Cardiac septum (tissue), 1 donor: ENCODE data around the gene AFAP1. TPM values are rescaled to one million over a fixed set of nuclear protein-coding genes. Genes with fewer than 3 reads are reported as not detected.
A peak's percentile ranks its signal among the peaks of the same experiment; 100 is the strongest.
"Not testable (repeated sequence)": the region's sequence is repeated elsewhere in the genome, so short reads cannot be mapped to it uniquely, and the experiment has no call there.

ENCODE experiments used
- DNase-seq: peaks from one replicate; pipeline ENCODE4 v3.0.0-alpha.2; 2020; ENCODE audit warnings: low spot score
- intact Hi-C: fragments of 100-400 bp; cut with DNase I; formaldehyde crosslinking; loops from one replicate; pipeline ENCODE4 v1.14.0; 2022
- total RNA-seq: library from RNA; stranded (reverse); fragmentation: NEBNext Ultra II Directional; extraction: Animal tissue kit (Norgen Biotek cat#: 25700); gene quantifications from one replicate; pipeline ENCODE4 v1.2.1, GENCODE V29; 2021
- donor health status: DM: no; HTN: no; CAD: no.

Gene AFAP1
- total RNA-seq, 1 donor from 2014 or later = 8.7 TPM

DNA sequence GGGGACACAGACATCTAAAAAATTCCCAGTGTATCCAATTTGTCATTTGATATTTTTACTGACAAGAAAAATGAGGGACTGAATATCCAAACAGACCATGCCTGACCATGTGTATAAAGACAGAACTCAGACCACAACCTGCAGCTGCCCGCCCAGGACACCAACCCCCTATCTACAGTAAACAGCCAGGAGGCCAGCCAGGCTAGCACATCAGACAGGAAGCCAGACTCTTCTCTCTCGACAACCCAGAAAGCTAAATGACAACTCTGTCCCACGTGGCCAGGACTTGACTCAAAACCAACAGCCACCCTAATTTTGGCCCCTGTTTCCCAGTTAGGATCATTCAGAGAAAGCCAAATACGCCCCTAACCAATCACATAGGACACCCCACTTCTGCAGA is 15.1 kb downstream of the AFAP1 start:
- intact Hi-C loops = no loop called here
- DNase-seq = no peak

DNA sequence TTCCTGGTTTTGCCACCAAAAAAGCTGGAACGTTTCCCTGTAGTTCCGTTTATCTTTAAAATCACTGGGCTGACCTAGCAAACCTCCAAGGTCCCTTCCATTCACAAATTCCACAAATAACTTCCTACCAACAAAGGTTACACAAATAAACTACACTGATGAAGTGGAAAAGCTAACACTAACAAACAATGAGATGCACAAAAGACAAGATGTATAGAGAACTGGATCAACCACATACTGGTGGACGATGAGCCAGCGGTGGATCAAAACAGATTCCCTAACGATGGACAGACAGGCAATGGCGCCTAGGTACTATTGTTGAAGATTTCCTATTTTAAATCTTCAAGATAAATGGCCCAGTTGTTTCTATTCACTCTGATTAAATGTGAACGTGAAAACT is 15.5 kb downstream of the AFAP1 start:
- intact Hi-C loops = no loop called here
- no peak for DNase-seq

DNA sequence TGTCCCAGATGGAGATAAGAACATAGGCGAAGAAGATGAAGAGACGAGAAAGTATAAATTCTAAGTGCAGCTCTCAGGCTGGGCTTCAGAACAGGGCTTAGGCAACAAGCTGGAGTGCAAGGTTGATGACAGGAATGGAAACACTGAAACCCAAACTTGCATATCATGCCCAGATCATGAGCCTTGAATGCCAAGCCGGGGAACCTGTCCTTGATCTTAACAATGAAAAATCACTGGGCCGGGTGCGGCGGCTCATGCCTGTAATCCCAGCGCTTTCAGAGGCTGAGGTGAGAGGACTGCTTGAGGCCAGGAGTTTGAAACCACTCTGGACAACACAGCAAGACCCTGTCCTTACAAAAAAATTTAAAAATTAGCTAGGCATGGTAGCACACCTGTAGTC is 17.2 kb downstream of the AFAP1 start:
- intact Hi-C loops = no loop called here
- no peak for DNase-seq

DNA sequence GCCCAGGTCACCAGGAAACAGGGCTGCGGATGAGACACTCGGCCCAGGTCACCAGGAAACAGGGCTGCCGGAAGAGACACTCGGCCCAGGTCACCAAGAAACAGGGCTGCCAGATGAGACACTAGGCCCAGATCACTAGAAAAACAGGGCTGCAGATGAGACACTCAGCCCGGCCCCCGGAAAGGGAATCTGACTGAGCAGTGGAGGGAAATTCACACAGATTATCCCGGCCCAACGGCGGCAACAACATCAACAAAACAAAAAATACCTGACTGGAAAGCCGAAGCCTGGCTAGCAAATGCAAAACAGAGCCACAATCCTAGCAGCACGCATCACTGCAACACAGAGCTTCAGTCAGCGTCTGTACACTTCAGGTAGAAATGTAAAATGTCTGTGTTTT is 20.7 kb downstream of the AFAP1 start:
- DNase-seq = no peak
- intact Hi-C loops = no loop called here

DNA sequence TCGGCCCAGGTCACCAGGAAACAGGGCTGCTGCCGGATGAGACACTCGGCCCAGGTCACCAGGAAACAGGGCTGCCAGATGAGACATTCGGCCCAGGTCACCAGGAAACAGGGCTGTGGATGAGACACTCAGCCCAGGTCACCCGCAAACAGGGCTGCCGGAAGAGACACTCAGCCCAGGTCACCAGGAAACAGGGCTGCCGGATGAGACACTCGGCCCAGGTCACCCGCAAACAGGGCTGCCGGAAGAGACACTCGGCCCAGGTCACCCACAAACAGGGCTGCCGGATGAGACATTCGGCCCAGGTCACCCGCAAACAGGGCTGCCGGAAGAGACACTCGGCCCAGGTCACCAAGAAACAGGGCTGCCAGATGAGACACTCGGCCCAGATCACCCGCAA is 21.5 kb downstream of the AFAP1 start:
- intact Hi-C loops, DNase-seq: not testable (repeated sequence)

DNA sequence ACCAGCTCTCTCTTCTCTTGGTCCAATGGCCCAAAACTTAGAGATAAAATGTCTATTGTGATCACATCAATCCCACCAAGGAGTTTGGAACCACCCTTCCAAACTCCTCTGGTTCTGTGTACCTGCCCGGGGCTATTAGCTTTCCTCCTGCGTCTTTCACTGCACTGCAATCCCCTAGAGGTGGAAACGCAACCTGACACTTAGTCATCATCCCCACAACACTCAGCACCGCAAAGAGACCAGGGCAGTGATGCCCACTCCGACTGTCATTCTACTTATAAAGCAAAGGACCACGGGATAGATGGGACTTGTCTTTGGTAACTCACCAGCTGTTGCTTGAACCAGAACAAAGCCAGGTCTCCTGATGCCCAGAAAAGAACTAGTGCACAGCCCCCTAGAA is 22.0 kb downstream of the AFAP1 start:
- intact Hi-C loops = no loop called here
- DNase-seq = no peak

DNA sequence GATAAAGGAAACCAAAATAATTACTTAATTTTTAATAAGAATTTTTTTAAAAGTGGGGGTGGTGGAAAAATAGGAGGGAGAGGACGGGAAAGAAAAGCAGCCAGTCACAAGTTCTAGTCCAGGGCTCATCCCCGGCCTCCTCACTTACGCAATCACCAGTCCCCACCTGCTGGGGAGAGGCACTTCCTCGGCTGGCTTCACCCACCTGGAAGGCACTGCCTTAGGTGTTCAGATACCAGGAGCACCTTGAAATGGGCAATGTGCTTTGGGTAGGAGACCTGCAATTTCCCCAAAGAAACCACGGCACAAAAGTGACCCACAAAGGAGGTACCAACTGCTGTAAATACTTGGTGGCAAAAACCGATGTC is 23.8 kb downstream of the AFAP1 start:
- intact Hi-C loops = no loop called here
- DNase-seq = no peak

DNA sequence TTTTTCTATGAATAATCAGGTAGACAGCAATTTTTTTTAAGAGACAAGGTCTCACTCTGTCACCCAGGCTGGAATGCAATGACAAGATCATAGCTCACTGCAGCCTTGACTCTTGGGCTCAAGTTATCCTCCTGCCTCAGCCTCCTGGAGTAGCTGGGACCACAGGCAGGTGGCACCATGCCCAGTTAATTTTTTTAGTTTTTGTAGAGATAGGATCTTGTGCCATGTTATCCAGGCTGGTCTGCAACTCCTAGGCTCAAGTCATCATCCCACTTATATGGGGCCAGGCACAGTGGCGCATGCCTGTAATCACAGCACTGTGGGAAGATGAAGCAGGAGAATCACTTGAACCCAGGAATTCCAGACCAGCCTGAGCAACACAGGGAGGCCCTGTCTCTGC is 26.8 kb downstream of the AFAP1 start:
- intact Hi-C loops = no loop called here

DNA sequence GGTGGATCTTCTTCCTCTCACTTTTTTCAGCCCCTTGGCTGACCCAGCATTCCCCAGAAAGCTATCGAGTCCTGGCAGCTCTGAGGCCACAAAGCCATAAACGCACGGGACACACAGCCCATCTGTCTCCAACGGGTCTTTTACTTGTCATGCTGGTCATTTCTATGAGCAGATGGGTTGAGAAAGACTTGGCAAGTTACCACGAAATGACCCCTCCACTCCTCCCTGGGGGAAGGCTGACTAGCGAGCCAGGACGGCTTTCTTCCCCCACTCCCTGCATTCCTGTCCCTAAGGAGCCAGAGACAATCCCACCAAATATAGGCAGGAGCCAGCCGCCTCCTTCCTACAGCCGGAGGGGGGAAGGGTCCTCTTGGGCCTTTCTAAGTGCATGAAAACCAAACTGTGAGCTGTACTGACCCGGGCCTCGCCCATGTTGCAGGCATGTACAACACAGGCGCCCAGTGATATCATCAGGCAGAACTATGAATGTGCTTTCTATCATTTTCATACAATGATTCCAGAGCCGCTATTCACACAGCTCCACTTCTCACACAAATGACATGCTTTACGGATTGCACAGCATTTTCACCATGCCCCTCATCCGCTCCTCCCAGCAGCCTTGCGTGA is 28.6 kb downstream of the AFAP1 start:
- no peak for DNase-seq
- intact Hi-C loops = no loop called here

More for the DNA sequence above, 26.8 kb downstream of the AFAP1 start:
- DNase-seq = no peak

DNA sequence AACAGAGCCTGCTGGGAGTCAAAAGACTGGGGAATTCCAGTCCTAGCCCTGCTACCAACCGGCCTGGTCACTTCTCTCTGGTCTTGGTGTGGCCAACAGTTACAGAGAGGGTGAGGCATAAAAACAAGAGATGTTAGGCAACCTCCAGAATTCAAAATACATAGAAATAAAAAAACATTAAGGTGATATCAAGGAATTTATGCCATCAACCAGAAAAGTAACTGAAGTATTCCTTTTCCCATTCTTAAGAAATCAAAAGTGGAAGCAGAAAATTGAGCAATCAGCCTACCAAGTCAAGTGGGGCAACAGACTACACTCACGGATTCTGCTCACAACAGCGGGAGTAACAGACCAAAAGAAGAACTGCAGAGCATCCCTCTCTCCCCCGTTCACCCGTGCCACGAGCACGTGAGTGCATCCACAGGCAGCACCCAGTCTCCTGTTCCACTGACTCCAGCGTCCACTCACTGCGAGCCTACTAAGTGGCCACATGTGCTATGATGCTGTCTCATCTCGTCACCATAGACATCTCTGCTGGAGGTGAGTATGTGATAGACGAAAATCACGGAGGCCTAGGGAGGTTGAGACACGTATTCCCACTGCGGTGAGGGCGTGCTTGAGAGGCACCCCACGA is 29.3 kb downstream of the AFAP1 start:
- no peak for DNase-seq
- intact Hi-C loops = no loop called here

DNA sequence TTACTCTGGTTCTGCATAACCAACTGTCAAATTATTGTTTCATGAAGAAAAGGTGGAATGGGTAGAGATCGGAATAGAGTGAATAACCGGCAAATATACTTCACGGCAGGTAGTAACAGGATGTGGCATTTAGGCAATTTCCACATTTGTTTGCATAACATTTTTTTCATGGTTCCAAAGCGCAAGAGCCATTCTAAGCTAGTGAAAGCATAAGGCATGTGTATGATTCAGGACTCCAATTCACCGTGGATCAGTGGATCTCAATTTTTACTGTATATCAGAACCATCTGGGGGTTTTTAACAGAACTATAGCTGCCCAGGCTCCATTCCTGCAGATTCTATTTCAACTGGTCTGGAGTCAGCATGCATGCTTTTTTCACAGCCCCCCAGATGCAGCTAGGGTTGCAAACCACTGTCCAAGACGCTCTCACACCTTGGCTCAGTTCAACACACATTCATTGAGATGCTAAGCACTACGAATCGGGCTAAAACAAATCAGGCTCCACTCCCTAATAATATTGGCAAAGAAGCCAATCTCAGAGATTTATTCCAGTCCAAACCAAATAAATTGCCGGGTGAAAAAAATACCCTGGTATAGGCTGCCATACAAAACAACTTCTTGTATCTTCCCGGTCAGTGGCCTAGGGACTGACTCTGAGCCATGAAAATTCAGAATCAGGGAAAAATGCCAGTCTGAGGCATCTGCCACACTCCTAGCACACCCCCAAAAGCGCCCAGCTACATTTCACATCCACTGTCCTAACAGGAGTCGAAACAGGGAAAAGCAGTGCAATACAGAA is 30.0 kb downstream of the AFAP1 start:
- DNase-seq = no peak
- intact Hi-C loops = no loop called here

DNA sequence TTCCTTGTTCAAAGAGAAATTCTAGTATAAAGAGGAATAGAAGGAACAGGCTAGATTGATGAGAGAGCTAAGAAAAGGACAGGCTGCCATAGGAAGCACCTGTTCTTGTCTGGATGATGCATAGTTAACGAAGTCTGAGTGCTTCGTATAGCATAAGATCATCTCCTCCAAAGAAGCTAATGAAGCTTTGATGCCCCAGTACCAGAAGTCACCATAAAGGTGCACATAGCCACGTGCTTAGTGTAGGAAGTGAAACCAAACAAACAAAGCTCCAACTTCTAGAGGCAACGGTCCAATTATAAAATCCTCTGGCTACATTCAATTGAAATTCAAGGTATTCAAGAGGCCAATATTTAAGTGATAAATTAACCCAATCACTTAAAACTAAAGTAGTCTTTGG is 31.0 kb downstream of the AFAP1 start:
- DNase-seq = no peak
- intact Hi-C loops = no loop called here

DNA sequence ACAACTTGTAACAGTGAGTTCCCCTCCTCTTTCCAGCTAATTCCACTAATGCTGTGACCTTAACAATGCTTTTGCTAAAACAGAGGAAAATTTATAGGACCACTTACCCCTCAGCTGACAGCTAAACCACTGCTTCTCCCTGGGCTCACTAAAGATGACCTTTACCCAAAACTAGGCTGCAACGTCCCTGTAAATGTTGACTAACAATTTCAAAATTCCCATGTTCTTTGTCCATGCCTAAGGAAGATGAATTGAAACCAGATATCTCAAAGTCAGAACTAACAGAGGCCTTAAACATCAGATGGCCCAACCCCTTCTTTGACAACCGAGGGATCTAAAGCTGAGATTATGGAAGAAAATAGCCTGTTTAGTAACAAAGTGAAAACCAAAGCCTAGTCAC is 32.5 kb downstream of the AFAP1 start:
- DNase-seq = no peak
- intact Hi-C loops = no loop called here

DNA sequence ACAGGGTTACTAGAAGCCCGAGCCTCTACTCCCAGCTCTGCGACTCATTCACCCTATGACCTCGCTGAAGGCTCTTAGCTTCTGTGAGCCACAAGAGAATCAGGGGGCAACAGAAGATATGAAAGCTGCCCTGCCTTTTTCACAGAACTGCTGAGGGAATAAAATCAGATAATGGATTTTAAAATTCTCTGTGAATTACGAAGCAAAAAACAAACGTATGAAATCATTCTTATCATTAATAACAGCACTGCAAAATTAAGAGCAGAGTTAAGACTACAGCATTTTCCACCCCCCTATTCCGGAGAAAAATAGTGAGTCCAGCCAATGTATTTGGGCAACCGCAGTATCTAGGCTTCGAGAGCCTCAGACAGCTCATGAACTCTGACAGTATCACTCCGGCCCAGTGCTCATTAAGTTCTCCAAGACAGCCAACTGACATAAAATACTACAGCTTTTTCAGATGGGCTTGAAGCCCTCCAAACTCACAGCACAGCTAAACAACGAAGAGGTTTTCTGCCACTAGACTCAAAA is 33.4 kb downstream of the AFAP1 start:
- intact Hi-C loops = no loop called here

DNA sequence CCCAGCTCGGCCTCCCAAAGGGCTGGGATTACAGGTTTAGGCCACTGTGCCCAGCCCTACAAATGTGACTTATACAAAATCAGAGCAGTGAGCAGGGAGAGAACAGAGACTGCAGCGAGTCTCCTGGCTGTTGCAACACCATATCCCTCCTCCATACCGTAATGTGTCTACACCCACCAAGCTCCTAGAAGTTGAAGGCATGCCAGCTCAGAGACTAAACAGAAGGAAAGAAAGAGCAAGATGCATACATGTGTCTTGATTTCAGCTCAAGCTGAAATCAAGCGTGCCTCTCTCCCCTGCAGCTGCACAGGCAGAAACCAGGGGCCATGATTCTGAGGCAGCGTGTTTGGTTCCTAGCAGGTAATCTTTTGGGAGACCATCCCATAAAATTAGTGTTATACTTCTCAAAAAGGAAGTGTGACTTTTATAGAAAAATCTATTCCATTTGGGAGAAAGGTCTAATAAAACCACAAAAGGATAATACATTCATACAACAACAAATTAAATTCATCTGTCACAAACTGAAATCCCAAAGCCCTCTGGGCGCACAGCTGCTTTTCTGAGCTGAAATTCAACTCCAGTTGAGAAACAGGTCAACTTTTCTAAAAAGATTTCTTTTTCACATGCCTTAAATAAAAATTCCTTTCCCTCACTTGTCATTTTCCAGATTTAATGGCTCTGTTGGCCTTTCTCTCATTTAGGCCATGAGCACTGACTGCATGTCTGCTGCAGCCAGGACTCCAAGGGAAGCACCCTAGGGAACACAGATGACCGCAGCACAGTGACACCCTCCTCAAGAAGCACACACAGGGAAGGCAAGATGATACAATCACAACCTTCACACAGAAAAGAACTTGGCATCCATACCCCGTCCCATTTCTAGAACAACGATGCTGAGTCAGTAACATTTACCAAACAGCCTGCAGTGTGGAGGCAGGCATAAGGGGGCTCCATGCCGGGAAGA is 34.4 kb downstream of the AFAP1 start:
- peak; percentile 66 for DNase-seq
- intact Hi-C loops = no loop called here

More for the DNA sequence above, 33.4 kb downstream of the AFAP1 start:
- DNase-seq = no peak

DNA sequence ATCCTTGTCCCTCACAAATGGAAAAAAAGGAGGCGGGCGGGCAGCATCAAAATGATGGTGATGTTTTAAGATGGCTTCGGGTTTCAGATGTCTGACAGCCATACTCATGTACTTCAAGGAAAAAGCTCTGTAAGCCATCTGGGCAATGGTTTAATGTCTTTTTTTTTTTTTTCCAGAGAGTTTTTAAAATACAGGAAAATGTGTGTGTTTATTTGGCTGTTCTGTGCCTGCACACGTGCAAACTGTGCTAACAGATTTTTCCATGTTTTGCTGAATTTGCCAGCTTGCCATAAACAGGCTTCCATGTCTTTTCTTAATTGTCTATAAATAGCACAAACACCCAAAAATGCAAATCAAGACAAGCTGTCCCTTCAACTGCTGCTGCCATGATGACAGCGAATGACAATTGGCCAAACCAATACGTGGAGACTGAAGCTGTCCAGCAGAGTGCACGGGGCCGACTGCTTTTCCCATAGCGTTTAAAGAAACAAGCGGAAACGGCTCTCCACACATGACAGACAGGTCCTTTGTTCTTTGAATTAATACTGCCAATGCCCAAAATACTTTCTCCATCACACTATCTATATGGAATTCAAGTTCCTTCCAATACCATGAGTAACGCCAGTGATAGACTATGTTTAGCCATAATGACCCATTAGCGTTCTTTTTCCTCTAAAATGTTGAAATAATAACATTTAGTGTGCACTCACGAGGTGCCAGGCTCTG is 35.7 kb downstream of the AFAP1 start:
- intact Hi-C loops = no loop called here
- DNase-seq = no peak

DNA sequence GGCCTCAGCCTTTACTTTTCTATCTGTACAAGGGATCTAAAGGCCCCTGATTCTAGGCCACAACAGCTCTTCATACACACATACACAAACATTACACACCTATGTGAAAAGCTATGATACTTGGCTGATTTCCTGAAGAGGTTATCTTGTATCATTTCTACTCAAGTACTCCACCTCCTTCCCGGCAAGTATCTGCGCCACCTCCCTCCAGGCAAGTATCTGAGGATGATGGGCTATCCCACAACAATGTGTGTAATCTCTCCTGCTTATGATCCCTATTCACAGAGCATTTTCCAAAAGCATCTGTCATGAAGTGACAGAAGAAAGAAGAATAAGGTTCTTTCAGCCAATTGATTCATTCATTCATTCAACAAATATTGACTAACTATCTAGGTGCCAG is 36.8 kb downstream of the AFAP1 start:
- DNase-seq = peak; percentile 51
- intact Hi-C loops = no loop called here

DNA sequence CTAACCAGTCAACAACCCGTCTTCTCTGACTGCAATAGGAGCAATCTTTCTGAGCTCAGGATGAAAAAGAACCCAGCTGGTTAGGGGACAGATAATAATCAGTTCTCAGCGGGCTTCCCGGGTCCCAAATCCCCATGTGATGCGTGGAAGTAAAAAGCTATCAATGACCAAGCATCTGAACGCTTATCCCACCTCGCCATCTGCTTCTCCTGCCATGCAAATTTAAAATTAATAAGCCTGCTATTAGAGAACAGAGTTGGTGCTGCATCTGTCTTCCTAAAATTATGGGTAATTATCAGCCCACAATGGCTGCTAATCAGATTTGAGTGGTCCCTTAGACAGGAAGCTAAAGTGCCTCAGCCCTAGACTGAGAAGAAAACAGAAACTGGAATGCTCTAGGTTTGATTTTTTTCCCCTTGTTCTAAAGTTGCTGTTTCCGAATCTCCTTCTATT is 37.5 kb downstream of the AFAP1 start:
- intact Hi-C loops = no loop called here
- no peak for DNase-seq

DNA sequence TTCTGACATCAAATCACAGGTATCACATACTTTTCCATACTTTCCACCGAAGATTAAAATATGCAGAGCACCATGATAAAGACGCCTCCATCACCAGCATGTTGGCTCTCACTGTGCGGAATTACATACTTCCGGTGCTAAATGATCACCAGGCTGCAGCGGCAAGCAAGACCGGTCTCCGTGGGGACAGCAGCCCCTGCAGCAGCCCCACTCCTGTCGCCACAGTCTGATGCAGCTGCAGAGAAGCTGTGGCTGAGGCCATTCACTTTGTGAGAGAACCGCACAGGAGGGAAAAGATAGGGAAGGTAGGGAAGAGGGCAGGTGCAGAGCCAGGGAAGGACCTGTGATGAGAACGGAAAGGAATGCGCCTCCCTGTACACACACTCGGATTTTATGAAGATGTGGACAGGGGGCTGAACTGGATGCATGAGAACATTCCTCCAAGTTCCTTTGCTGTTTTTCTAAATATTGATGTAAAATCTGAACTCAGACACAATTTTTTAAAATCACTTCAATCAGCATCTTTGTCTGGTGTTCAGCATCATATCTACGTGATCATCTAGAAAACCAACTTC is 38.3 kb downstream of the AFAP1 start:
- no peak for DNase-seq
- intact Hi-C loops = no loop called here
